MCF 10A (cell line): ENCODE data around the gene LHX3. TPM values are rescaled to one million over a fixed set of nuclear protein-coding genes. Genes with fewer than 3 reads are reported as not detected.

ENCODE experiments used
- BruUV-seq: library from RNA; stranded (reverse); fragments of 400-500 nt; replicated peaks from 2 replicates; lab custom pipeline; 2021; lab: Mats Ljungman, UMichigan
- CTCF ChIA-PET: fragments of 300-600 bp; sonication (Branson Sonifier 250); formaldehyde crosslinking; extraction: SDS; loops from one replicate; lab custom pipeline; 2021; ENCODE audit warnings: antibody characterized with exemption, inconsistent platforms; lab: Yijun Ruan, JAX
- POLR2A ChIA-PET: fragments of 300-600, 350-650 bp; sonication (Branson Sonifier 250); formaldehyde crosslinking; extraction: SDS; loops from one replicate; lab custom pipeline; 2020; ENCODE audit warnings: antibody characterized with exemption, inconsistent platforms; lab: Yijun Ruan, JAX
- DNase-seq: peaks from one replicate; pipeline ENCODE4 v3.0.0-alpha.2; 2018; ENCODE audit not compliant: unreplicated experiment
- H3K27ac Mint-ChIP-seq: one replicate; pipeline ENCODE4 v1.8.0; 2022; ENCODE audit warnings: mild to moderate bottlenecking, low read depth, mixed read lengths; ENCODE audit not compliant: unreplicated experiment
- H3K27me3 Mint-ChIP-seq: one replicate; pipeline ENCODE4 v1.8.0; 2022; ENCODE audit warnings: mixed read lengths; ENCODE audit not compliant: insufficient read depth, unreplicated experiment
- H3K36me3 Mint-ChIP-seq: one replicate; pipeline ENCODE4 v1.8.0; 2022; ENCODE audit warnings: mild to moderate bottlenecking, moderate library complexity, mixed read lengths; ENCODE audit not compliant: insufficient read depth, unreplicated experiment
- H3K4me1 Mint-ChIP-seq: one replicate; pipeline ENCODE4 v1.8.0; 2022; ENCODE audit warnings: mixed read lengths; ENCODE audit not compliant: insufficient read depth, unreplicated experiment
- H3K4me3 Mint-ChIP-seq: one replicate; pipeline ENCODE4 v1.8.0; 2022; ENCODE audit warnings: mild to moderate bottlenecking, moderate library complexity, mixed read lengths; ENCODE audit not compliant: unreplicated experiment
- H3K9me3 Mint-ChIP-seq: one replicate; pipeline ENCODE4 v1.8.0; 2022; ENCODE audit warnings: mixed read lengths; ENCODE audit not compliant: unreplicated experiment
- intact Hi-C: fragments of 100-400 bp; cut with micrococcal nuclease; formaldehyde crosslinking; loops from 2 replicates; pipeline ENCODE4 v1.14.1; 2022
- total RNA-seq: library from RNA; stranded (reverse); gene quantifications from 2 replicates; pipeline ENCODE4 v1.2.3, GENCODE V29; 2022
- TF ChIP-seq, protein P1 (sequence below): fragments of 200-600 bp; IDR thresholded peaks from one replicate; pipeline ENCODE4 v1.8.0; 2022; ENCODE audit warnings: antibody characterized with exemption, mild to moderate bottlenecking; ENCODE audit not compliant: unreplicated experiment

Gene LHX3
- total RNA-seq, 1 experiment from 2014 or later: 0.26 TPM

DNA sequence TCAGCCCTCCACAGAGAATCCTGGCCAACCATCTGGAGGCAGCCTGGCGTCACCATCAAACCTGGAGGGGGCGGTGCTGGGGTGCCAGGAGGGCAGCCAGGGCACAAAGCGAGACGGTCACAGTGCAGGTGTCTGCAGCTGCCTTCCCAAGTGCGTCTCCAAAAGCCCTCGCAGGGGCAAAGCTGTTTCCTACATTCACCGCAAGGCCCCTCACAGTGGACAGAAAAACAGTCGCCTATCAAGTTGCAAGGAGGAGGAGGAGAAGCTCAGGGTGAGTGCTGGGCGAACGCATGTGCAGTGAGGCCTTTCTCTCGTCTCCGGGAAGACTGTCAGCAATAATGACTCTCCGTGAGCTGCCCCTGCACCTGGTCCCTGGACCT, 18.0 kb upstream of the LHX3 start:
- intact Hi-C loops: no loop called here
- TF ChIP-seq, protein P1, sequence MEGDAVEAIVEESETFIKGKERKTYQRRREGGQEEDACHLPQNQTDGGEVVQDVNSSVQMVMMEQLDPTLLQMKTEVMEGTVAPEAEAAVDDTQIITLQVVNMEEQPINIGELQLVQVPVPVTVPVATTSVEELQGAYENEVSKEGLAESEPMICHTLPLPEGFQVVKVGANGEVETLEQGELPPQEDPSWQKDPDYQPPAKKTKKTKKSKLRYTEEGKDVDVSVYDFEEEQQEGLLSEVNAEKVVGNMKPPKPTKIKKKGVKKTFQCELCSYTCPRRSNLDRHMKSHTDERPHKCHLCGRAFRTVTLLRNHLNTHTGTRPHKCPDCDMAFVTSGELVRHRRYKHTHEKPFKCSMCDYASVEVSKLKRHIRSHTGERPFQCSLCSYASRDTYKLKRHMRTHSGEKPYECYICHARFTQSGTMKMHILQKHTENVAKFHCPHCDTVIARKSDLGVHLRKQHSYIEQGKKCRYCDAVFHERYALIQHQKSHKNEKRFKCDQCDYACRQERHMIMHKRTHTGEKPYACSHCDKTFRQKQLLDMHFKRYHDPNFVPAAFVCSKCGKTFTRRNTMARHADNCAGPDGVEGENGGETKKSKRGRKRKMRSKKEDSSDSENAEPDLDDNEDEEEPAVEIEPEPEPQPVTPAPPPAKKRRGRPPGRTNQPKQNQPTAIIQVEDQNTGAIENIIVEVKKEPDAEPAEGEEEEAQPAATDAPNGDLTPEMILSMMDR: no peak
- no peak for DNase-seq
- no peak overlapping the region for H3K27ac Mint-ChIP-seq
- no peaks in the 10 kb centered on the region for H3K9me3 Mint-ChIP-seq
- H3K27me3 Mint-ChIP-seq: no peaks in the 10 kb centered on the region
- ChIA-PET CTCF (interaction anchor here (0.5 to 1.5 kb wide), 2 partner anchors 52 to 332 kb away, joined by 3 to 6 read pairs; no protein-coding TSS in a partner anchor), POLR2A (no interaction called here)
- BruUV-seq: no TSS peak
- H3K4me1 Mint-ChIP-seq: peaks cover 26% of the 10 kb centered on the region
- H3K36me3 Mint-ChIP-seq: peaks cover 56% of the 10 kb centered on the region
- H3K4me3 Mint-ChIP-seq: no peak overlapping the region

DNA sequence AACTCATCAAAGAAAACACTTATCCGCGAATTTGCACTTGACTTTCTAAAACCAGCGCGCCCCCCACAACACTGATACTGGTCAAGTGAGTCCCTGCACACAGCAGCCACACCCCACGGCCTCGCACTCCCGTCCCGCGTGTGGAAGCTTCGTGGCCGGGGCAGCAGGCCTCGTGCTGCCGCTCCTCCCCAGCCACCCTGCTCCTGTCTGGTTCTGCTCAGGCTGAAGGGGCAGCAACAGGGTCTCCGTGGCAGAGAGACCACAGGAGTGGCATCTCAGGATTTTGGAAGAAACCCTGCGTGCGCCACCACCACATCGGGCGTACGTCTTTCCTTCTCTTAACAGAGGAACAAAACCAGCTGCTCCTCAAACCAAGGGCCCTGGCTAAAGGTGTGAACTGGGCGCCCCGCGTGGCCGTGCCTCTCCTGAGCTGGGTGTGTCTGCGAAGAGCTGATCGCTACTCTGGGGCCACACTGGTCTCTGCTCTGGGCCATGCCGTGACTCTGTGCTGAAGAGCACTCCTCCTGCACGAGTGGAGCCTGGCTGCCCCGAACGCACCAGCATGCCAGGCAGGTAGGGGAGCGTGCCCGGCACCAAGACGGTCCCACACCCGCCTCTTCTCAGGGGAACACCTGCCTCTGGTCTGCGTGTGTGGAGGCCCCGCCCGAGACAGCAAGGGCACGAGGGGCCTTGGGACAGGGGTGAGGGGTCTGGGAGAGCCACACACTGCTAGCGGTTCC, 17.4 kb upstream of the LHX3 start:
- no peak overlapping the region for H3K4me3 Mint-ChIP-seq
- no peaks in the 10 kb centered on the region for H3K27me3 Mint-ChIP-seq
- H3K27ac Mint-ChIP-seq: no peak overlapping the region
- no peak for DNase-seq
- peaks cover 62% of the 10 kb centered on the region for H3K36me3 Mint-ChIP-seq
- ChIA-PET POLR2A (no interaction called here), CTCF (interaction anchor here (1.5 kb wide), 1 partner anchor 52 kb away, joined by 6 read pairs; no protein-coding TSS in a partner anchor)
- TF ChIP-seq, protein P1: no peak
- no TSS peak for BruUV-seq
- intact Hi-C loops: no loop called here
- no peaks in the 10 kb centered on the region for H3K9me3 Mint-ChIP-seq
- H3K4me1 Mint-ChIP-seq: peaks cover 22% of the 10 kb centered on the region

DNA sequence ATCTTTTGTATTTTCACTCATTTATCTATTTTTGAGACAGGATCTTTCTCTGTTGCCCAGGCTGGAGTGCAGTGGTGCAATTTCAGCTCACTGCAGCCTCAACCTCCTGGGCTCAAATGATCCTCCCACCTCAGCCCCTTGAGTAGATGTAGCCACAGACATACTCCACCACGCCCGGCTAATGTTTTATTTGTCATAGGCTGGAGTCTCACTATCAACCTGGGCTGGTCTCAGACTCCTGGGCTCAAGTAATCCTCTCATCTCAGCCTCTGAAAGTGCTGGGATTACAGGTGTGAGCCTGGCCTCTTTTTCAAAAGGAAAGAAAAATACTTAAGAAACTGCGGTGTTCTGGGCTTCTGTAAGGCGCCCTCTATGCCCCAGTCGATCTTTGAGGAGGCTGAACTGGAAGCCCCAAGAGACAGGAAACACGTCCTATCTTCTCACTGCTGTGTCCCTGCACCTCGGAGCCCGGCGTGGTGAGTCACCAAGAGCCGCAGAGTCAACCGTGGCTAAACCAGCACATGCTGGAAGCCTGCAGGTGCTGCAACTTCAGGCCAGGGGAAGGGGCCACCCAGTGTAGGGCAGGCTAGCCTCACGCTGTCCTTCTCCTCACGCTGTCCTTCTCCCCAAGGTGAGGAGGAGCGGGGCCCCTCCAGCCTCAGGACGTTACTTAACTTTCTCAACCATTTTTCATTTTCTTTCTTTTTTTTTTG, 15.2 kb upstream of the LHX3 start:
- ChIA-PET POLR2A (interaction anchor here (0.8 to 1.6 kb wide), 4 partner anchors 8 to 259 kb away, joined by 3 to 11 read pairs (median 4); partner anchors contain the start of gene UBAC1), CTCF (interaction anchor here (0.8 to 1.1 kb wide), 2 partner anchors 49 to 61 kb away, joined by 3 read pairs; no protein-coding TSS in a partner anchor)
- Mint-ChIP-seq H3K27ac (peak overlapping the region; percentile 67), H3K4me3 (no peak overlapping the region), H3K36me3 (peaks cover 71% of the 10 kb centered on the region), H3K9me3 (no peaks in the 10 kb centered on the region), H3K27me3 (no peaks in the 10 kb centered on the region), H3K4me1 (peaks cover 22% of the 10 kb centered on the region)
- BruUV-seq: no TSS peak
- peak; percentile 83 for DNase-seq
- TF ChIP-seq, protein P1: no peak
- intact Hi-C loops: no loop called here

DNA sequence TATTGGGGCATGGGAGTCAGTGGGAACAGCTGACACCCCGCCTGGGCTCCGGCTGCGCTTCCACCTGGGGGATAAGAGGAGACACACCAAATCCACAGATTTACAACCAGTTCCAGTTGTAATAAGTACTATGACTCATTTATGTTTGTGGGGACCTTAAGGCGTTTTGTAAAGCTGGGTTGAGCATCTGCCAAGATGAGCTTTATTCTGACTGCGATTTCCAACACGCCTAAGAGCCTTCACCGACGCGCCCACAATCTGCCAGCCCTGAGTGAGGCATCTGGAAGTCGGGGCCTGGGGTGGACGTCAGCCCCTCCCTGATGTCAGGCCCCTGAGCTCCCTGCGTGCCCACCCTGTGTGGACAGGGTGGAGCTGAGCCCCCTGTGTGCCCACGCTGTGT, 14.3 kb upstream of the LHX3 start:
- no TSS peak for BruUV-seq
- Mint-ChIP-seq H3K4me1 (peaks cover 22% of the 10 kb centered on the region), H3K9me3 (no peaks in the 10 kb centered on the region), H3K4me3 (no peak overlapping the region), H3K27ac (no peak overlapping the region), H3K36me3 (peaks cover 70% of the 10 kb centered on the region), H3K27me3 (no peaks in the 10 kb centered on the region)
- intact Hi-C loops: no loop called here
- TF ChIP-seq, protein P1: no peak
- ChIA-PET CTCF (interaction anchor here (0.8 to 1.5 kb wide), 3 partner anchors 15 to 61 kb away, joined by 3 read pairs; no protein-coding TSS in a partner anchor), POLR2A (interaction anchor here (0.6 to 1.6 kb wide), 4 partner anchors 8 to 258 kb away, joined by 3 to 11 read pairs (median 4); partner anchors contain the start of gene UBAC1)
- peak; percentile 88 for DNase-seq
